Muscle layer of colon (tissue), 2 donors: ENCODE measurements around the gene HIGD1A.

Experiments used
- H3K27ac ChIP-seq: one replicate; pipeline ENCODE4 v1.7.0; 2013; ENCODE audit warnings: low read depth, mild to moderate bottlenecking, low read length, moderate library complexity
- H3K27me3 ChIP-seq, 2 donors: one replicate each; pipeline ENCODE4 v1.7.0; 2013; ENCODE audit warnings: low read length in 2 of 2, mild to moderate bottlenecking in 2 of 2; ENCODE audit not compliant: insufficient read depth in 2 of 2, control insufficient read depth in 1 of 2
- H3K36me3 ChIP-seq: one replicate; pipeline ENCODE4 v1.7.0; 2013; ENCODE audit warnings: mild to moderate bottlenecking, low read length; ENCODE audit not compliant: insufficient read depth
- H3K4me1 ChIP-seq: one replicate; pipeline ENCODE4 v1.7.0; 2013; ENCODE audit warnings: mild to moderate bottlenecking, low read length; ENCODE audit not compliant: insufficient read depth
- H3K4me3 ChIP-seq, 2 donors: one replicate each; pipeline ENCODE4 v1.7.0; 2013; ENCODE audit warnings: low read length in 2 of 2, low read depth in 1 of 2, mild to moderate bottlenecking in 1 of 2, moderate library complexity in 1 of 2
- H3K9ac ChIP-seq: one replicate; pipeline ENCODE4 v1.7.0; 2013; ENCODE audit warnings: low read length
- H3K9me3 ChIP-seq: one replicate; pipeline ENCODE4 v1.7.0; 2013; ENCODE audit warnings: mild to moderate bottlenecking, low read length
- donor health status: abdominal sarcoma.
- donor health status: Adenocarcinoma of cecum.

HIGD1A gene

GRCh38 chr3:42739401-42740158 is 64.7 kb downstream of the HIGD1A start:
- H3K4me3 ChIP-seq: no peak overlapping the region
- no peaks in the 10 kb centered on the region for H3K36me3 ChIP-seq
- no peak overlapping the region for H3K27ac ChIP-seq
- no peaks in the 10 kb centered on the region for H3K27me3 ChIP-seq
- no peak overlapping the region for H3K9ac ChIP-seq
- H3K4me1 ChIP-seq: peaks cover 8% of the 10 kb centered on the region
- no peaks in the 10 kb centered on the region for H3K9me3 ChIP-seq

DNA sequence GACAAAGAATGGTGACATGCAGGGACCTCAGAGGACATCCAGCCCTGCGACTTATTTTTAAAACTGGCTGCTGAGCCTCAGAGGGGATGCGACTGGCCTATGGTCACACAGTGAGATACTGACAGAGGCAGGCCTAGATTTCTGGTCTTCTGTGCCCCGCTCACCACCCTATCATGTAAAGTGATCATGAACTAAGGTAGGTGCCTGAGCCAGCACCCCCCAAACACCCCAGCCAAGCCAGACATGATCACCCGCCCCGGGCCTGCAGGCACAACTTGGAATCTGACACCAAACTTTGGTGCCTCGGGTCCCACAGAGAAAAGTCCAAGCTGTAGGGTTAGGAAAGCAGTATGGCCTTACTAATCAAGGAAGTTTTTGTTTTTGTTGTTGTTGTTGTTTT is 67.8 kb downstream of the HIGD1A start:
- no peak overlapping the region for H3K27ac ChIP-seq
- H3K4me1 ChIP-seq: no peaks in the 10 kb centered on the region
- no peaks in the 10 kb centered on the region for H3K27me3 ChIP-seq
- H3K9ac ChIP-seq: no peak overlapping the region
- H3K36me3 ChIP-seq: no peaks in the 10 kb centered on the region
- H3K9me3 ChIP-seq: no peaks in the 10 kb centered on the region
- no peak overlapping the region for H3K4me3 ChIP-seq

- Histone ChIP-seq H3K27me3 (no peaks in the 10 kb centered on the region), H3K4me3 (no peak overlapping the region), H3K27ac (no peak overlapping the region), H3K9ac (no peak overlapping the region), H3K9me3 (no peaks in the 10 kb centered on the region), H3K4me1 (no peaks in the 10 kb centered on the region), H3K36me3 (no peaks in the 10 kb centered on the region)
These were observed 68.2 kb downstream of the HIGD1A start for GRCh38 chr3:42736081-42736480.

- no peak overlapping the region for H3K27ac ChIP-seq
- H3K4me1 ChIP-seq: no peaks in the 10 kb centered on the region
- no peaks in the 10 kb centered on the region for H3K9me3 ChIP-seq
- H3K36me3 ChIP-seq: no peaks in the 10 kb centered on the region
- no peaks in the 10 kb centered on the region for H3K27me3 ChIP-seq
- H3K4me3 ChIP-seq: no peak overlapping the region
- no peak overlapping the region for H3K9ac ChIP-seq
These were observed 68.7 kb downstream of the HIGD1A start for GRCh38 chr3:42735615-42736014.

DNA sequence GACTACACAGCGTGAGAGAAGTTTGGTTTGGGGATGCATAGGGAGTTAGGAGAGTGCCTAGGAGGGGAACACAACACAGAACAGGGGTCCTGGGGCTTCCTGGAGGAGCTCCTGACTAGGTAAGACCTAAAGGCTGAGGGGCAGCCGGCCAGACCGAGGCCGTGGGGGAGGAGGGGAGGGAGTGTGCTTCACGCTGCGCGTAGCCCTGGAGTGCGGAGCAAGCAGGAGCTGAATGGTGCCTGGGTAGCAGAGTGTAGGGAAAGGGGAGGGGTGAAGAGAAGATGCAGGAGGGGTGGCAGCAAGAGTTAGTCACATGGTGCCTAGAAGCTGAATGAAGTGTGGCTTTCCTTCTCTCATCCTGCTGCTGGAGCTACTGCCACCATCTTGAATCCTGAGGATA is 69.3 kb downstream of the HIGD1A start:
- no peaks in the 10 kb centered on the region for H3K4me1 ChIP-seq
- no peaks in the 10 kb centered on the region for H3K9me3 ChIP-seq
- H3K9ac ChIP-seq: no peak overlapping the region
- no peak overlapping the region for H3K4me3 ChIP-seq
- H3K27me3 ChIP-seq: no peaks in the 10 kb centered on the region
- no peak overlapping the region for H3K27ac ChIP-seq
- H3K36me3 ChIP-seq: no peaks in the 10 kb centered on the region

GRCh38 chr3:42734263-42734860 is 69.9 kb downstream of the HIGD1A start:
- H3K27ac ChIP-seq: no peak overlapping the region
- H3K9me3 ChIP-seq: no peaks in the 10 kb centered on the region
- no peak overlapping the region for H3K4me3 ChIP-seq
- no peaks in the 10 kb centered on the region for H3K27me3 ChIP-seq
- no peak overlapping the region for H3K9ac ChIP-seq
- no peaks in the 10 kb centered on the region for H3K4me1 ChIP-seq
- H3K36me3 ChIP-seq: no peaks in the 10 kb centered on the region

DNA sequence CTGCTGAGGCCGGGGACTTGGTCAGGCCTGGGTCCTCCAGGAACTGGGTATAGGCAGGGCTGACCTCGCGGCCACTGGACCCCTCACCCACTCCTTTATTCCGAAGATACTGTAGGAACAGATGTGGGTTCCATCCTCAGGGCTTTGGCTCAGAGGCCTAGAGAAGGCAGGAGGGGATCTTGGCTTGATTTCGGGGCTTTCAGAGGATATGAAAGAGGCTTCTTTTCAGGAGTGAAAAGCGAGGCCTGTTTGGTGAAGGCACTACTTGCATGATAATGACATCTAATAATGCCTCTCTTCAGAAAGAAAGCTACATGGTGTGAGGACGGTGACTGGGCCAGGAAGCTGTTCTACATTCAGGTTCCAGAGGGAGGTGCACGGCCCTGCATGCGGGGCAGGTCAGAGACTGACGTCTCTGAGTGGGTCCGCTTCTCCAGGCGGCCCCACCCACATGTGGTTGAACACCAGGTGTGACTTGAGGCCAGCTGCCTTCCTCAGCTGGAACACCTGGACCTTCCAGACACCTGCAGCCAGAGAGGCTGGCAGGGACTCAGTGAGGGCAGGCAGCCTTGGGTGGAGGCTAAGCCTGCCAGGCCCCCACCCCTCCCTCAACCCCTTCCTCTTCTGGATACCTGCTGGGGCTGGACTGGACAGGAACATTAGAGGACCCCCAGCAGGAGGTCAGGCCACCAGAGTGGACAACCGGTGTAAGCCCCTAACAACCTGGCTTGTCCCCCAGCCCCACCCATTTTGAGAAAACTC is 70.6 kb downstream of the HIGD1A start:
- Histone ChIP-seq H3K9ac (no peak overlapping the region), H3K4me1 (no peaks in the 10 kb centered on the region), H3K4me3 (no peak overlapping the region), H3K36me3 (no peaks in the 10 kb centered on the region), H3K9me3 (no peaks in the 10 kb centered on the region), H3K27me3 (no peaks in the 10 kb centered on the region), H3K27ac (no peak overlapping the region)
